ENCODE results near the gene HMMR.
"Not testable (repeated sequence)": the region's sequence is repeated elsewhere in the genome, so short reads cannot be mapped to it uniquely, and the experiment has no call there.

Gene HMMR

GRCh38 chr5:163460562-163461171 is at the start of gene HMMR:
Gene HMMR (plus strand): TSS chr5:163460632. CDS start chr5:163460693, 61 bp downstream.
- no peak for FAIRE-seq

- not testable (repeated sequence) for FAIRE-seq
Measured at GRCh38 chr5:163415673-163416072, 44.8 kb upstream of the HMMR start.

GRCh38 chr5:163424836-163425235 is 35.6 kb upstream of the HMMR start:
- no peak for FAIRE-seq

GRCh38 chr5:163426128-163426527 is 34.3 kb upstream of the HMMR start:
- FAIRE-seq: not testable (repeated sequence)

- FAIRE-seq: no peak
Measured at GRCh38 chr5:163432544-163432943, 27.9 kb upstream of the HMMR start.

- FAIRE-seq: no peak
Measured at GRCh38 chr5:163433271-163433670, 27.2 kb upstream of the HMMR start.

- no peak for FAIRE-seq
Measured at GRCh38 chr5:163434401-163434866, 26.0 kb upstream of the HMMR start.

- FAIRE-seq: no peak
Measured at GRCh38 chr5:163436515-163436914, 23.9 kb upstream of the HMMR start.

- FAIRE-seq: no peak
Measured at GRCh38 chr5:163437011-163437308, 23.5 kb upstream of the HMMR start.

- peak; percentile 97 for FAIRE-seq
Measured at GRCh38 chr5:163437309-163438182, 22.9 kb upstream of the HMMR start, which contains the start of gene CCNG1. Gene CCNG1 (plus strand): TSS chr5:163437595. CDS start chr5:163439257, 1,662 bp downstream.

- no peak for FAIRE-seq
Measured at GRCh38 chr5:163439092-163439425, 21.4 kb upstream of the HMMR start.

GRCh38 chr5:163440954-163441353 is 19.5 kb upstream of the HMMR start:
- no peak for FAIRE-seq

- no peak for FAIRE-seq
Measured at GRCh38 chr5:163444526-163444925, 15.9 kb upstream of the HMMR start.

- FAIRE-seq: no peak
Measured at GRCh38 chr5:163445345-163445744, 15.1 kb upstream of the HMMR start.

- no peak for FAIRE-seq
Measured at GRCh38 chr5:163447191-163447590, 13.2 kb upstream of the HMMR start.

- no peak for FAIRE-seq
Measured at GRCh38 chr5:163447875-163448274, 12.6 kb upstream of the HMMR start.

- no peak for FAIRE-seq
Measured at GRCh38 chr5:163448491-163448890, 11.9 kb upstream of the HMMR start.

GRCh38 chr5:163451489-163451888 is 8.9 kb upstream of the HMMR start:
- FAIRE-seq: no peak

GRCh38 chr5:163453705-163454104 is 6.7 kb upstream of the HMMR start:
- no peak for FAIRE-seq

GRCh38 chr5:163455406-163455805 is 5.0 kb upstream of the HMMR start:
- not testable (repeated sequence) for FAIRE-seq

GRCh38 chr5:163456029-163456589 is 4.3 kb upstream of the HMMR start:
- no peak for FAIRE-seq

- FAIRE-seq: no peak
Measured at GRCh38 chr5:163456840-163457239, 3.6 kb upstream of the HMMR start.

GRCh38 chr5:163458778-163459385 is 1.6 kb upstream of the HMMR start:
- no peak for FAIRE-seq

- no peak for FAIRE-seq
Measured at GRCh38 chr5:163459462-163459818, 992 bp upstream of the HMMR start.
